HG03469 (cell line): Measurements from ENCODE around the gene DNASE1.

Experiments used
- ATAC-seq: cut with Tn5 transposase; IDR thresholded peaks from one replicate; pipeline ENCODE4 v1.9.1; 2021; ENCODE audit warnings: mild to moderate bottlenecking, moderate library complexity, moderate number of reproducible peaks; ENCODE audit not compliant: unreplicated experiment

The DNASE1 gene

DNA sequence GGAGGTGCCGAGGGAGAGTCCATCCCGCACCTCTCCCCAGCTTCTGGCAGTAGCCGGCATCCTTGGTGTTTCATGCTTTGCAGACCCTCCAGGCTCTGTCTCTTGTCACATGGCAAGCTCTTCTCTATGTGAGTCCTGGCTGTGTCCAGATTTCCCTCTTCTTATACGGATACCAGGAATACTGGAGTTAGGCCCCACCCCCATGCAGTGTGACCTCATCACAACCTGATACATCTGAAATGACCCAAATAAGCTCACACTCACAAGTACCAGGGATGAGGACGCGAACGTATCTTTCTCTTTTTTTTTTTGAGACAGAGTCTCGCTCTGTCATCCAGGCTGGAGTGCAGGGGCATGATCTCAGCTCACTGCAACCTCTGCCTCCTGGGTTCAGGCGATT is 39.6 kb downstream of the DNASE1 start:
- ATAC-seq: no peak

DNA sequence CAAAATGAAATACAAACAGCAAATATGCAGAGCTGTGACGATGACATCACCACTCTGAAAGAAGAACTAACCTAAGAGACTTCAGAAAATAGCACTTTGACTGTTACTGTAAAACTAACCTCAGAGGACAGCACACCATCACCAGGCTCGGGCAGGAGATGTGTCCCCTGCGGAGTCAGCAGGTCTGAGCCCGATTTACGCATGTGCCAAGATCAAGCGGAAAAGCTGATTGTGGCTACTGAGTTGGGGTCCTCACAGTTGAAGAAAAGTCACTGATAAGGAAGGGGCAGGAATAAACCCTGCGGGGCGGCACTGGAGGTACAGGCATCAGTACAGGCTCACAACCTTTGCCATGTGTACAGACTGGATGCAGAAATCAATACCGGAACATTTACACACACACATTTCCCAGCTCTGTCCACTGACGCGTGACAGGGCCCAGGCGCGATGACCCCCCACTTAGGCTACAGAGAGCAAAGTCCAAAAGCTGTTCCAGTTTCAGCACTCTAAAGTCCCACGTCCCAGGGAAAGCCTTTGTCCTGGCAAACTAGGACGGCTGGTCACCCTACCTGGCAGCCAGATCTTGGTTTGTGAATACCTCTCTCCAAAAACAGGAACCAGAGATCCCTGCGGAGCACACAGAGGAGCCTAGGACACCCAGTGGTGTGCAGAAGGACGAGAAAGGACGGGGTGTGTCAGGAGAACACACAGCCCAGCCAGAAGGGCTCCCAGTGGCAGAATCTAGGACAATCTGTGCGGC is 41.3 kb downstream of the DNASE1 start:
- no peak for ATAC-seq

DNA sequence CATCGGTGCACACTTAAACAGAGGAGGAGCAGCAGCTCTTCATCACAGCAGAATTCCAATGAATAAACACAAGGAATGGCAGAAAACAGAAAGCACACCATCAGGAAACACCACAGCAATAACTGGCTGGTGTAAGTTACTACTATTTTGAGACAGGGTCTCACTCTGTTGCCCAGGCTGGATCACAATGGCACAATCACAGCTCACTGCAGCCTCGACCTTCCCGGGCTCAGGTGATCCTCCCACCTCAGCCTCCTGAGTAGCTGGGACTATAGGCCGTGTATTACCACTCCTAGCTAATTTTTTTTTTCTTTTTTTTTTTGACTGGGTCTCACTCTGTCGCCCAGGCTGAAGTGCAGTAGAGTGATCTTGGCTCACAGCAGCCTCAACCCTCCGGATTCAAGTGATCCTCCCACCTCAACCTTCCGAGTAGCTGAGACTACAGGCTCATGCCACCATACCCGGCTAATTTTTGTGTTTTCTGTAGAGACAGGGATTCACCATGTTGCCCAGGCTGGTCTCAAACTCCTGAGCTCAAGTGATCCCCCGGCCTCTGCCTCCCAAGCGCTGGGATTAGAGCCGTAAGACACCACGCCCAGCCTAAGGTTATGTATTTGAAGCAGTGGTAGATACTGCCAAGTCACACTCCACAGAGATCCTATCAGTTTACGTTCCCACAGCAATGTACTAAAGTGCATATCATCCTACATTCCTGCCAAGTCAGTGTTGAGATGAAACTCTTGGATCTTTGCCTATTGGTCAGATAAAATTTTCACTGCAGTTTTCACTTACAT is 42.1 kb downstream of the DNASE1 start:
- ATAC-seq: no peak

DNA sequence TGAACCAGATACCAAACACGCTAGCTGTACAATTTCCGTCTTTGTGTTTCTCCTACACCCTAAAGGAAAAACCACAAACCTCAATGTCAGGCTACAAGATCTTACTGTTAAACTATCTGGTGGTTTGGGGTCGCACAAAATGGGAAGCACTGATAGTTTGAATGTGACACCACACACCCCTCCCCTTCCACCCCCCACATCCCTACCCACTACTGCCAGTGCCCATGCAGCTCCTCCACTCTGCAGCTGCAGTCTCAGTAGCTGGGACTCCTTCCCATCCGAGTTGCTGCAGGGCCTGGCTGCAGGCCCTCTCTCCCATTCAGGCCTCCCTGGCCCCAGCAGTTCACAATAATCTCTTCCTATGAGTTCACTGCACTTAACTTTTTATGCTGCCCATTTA is 44.5 kb downstream of the DNASE1 start:
- no peak for ATAC-seq

DNA sequence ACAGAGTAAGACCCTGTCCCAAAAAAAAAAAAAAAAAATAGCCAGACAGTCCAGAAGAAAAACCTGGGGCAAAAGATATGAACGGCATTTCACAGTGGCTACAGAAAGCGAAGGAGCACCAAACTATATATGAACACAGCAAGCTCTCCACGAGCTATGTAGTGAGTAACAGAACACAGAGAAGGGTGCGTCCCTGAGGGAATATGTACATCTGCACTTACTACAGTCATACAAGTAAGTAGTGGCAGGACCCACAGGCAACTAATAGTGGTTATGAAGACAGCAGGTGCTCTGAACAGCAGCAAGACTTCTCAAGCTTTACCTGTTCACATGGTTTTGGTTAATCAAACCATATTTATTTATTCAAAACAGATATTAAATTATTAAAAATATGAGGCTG is 47.0 kb downstream of the DNASE1 start:
- ATAC-seq: no peak

GRCh38 chr16:3702082-3702481 is 47.6 kb downstream of the DNASE1 start:
- ATAC-seq: no peak

- ATAC-seq: no peak
Measured at GRCh38 chr16:3706253-3707012, 51.9 kb downstream of the DNASE1 start.
